ENCODE measurements around the gene FAM76A.
"Not testable (repeated sequence)": the region's sequence is repeated elsewhere in the genome, so short reads cannot be mapped to it uniquely, and the experiment has no call there.

FAM76A gene

GRCh38 chr1:27795601-27796000 is 69.8 kb downstream of the FAM76A start:
- DNase-seq (ENCODE audit: extremely low read depth, low read depth): no peak
- no peak overlapping the region for H3K4me3 ChIP-seq (replicated peaks; ENCODE audit: low read depth, low read length)
- no peak for TF ChIP-seq CTCF (IDR thresholded peaks at IDR 0.05; ENCODE audit: low read depth, low read length, missing control alignments)

GRCh38 chr1:27804791-27805190 is 79.0 kb downstream of the FAM76A start:
- H3K4me3 ChIP-seq (replicated peaks; ENCODE audit: low read depth, low read length): no peak overlapping the region
- no peak for TF ChIP-seq CTCF (IDR thresholded peaks at IDR 0.05; ENCODE audit: low read depth, low read length, missing control alignments)
- DNase-seq (ENCODE audit: extremely low read depth, low read depth): no peak

GRCh38 chr1:27806758-27807157 is 81.0 kb downstream of the FAM76A start:
- DNase-seq (ENCODE audit: extremely low read depth, low read depth): no peak
- H3K4me3 ChIP-seq (replicated peaks; ENCODE audit: low read depth, low read length): no peak overlapping the region
- no peak for TF ChIP-seq CTCF (IDR thresholded peaks at IDR 0.05; ENCODE audit: low read depth, low read length, missing control alignments)

GRCh38 chr1:27807385-27807784 is 81.6 kb downstream of the FAM76A start:
- H3K4me3 ChIP-seq (replicated peaks; ENCODE audit: low read depth, low read length): no peak overlapping the region
- TF ChIP-seq CTCF (IDR thresholded peaks at IDR 0.05; ENCODE audit: low read depth, low read length, missing control alignments): no peak
- DNase-seq (ENCODE audit: extremely low read depth, low read depth): no peak

GRCh38 chr1:27808131-27808530 is 82.4 kb downstream of the FAM76A start:
- not testable (repeated sequence) for DNase-seq (ENCODE audit: extremely low read depth, low read depth); H3K4me3 ChIP-seq (replicated peaks; ENCODE audit: low read depth, low read length)

- TF ChIP-seq CTCF (IDR thresholded peaks at IDR 0.05; ENCODE audit: low read depth, low read length, missing control alignments): no peak
- no peak overlapping the region for H3K4me3 ChIP-seq (replicated peaks; ENCODE audit: low read depth, low read length)
- no peak for DNase-seq (ENCODE audit: extremely low read depth, low read depth)
Measured at GRCh38 chr1:27809883-27810282, 84.1 kb downstream of the FAM76A start.

- no peak for DNase-seq (ENCODE audit: extremely low read depth, low read depth)
- H3K4me3 ChIP-seq (replicated peaks; ENCODE audit: low read depth, low read length): no peak overlapping the region
- no peak for TF ChIP-seq CTCF (IDR thresholded peaks at IDR 0.05; ENCODE audit: low read depth, low read length, missing control alignments)
Measured at GRCh38 chr1:27811741-27812500, 86.2 kb downstream of the FAM76A start.

Measured in HFF-Myc (cell line).